ENCODE results near the gene ANKHD1.
"Not testable (repeated sequence)": the region's sequence is repeated elsewhere in the genome, so short reads cannot be mapped to it uniquely, and the experiment has no call there.

GRCh38 chr5:140421375-140421774, 19.7 kb downstream of the ANKHD1 start:
- not testable (repeated sequence) for TF ChIP-seq CTCF, POLR2A (IDR thresholded peaks at IDR 0.05)
